Testis (tissue), 3 donors: ENCODE data around the gene GPR4. TPM values are rescaled to one million over a fixed set of nuclear protein-coding genes. Genes with fewer than 3 reads are reported as not detected.

Experiments used
- DNase-seq: peaks from one replicate; pipeline ENCODE4 v3.0.0-alpha.2; 2019
- H3K27ac ChIP-seq, 2 donors: fragments of 200-600 bp; sonication (generic); one replicate each; pipeline ENCODE4 v1.5.1; 2019
- H3K27me3 ChIP-seq: fragments of 200-600 bp; sonication (generic); one replicate; pipeline ENCODE4 v1.5.1; 2019
- H3K36me3 ChIP-seq: fragments of 200-600 bp; sonication (generic); one replicate; pipeline ENCODE4 v1.5.1; 2017; ENCODE audit warnings: low read depth; ENCODE audit errors: missing control alignments
- H3K4me1 ChIP-seq: fragments of 200-600 bp; sonication (generic); one replicate; pipeline ENCODE4 v1.5.1; 2019
- H3K4me3 ChIP-seq, 2 donors: fragments of 200-600 bp; sonication (generic); one replicate each; pipeline ENCODE4 v1.5.1; 2017 to 2019
- H3K9me3 ChIP-seq: fragments of 200-600 bp; sonication (generic); one replicate; pipeline ENCODE4 v1.5.1; 2017
- CTCF ChIP-seq, 3 experiments: fragments of 450-650 bp in 2 of 3; fragments of 200-600 bp in 1 of 3; sonication (generic) in 1 of 3; IDR thresholded peaks; one replicate each; pipeline ENCODE4 v1.5.1; 2016 to 2019; ENCODE audit warnings: antibody characterized with exemption in 3 of 3, mild to moderate bottlenecking in 2 of 3, moderate library complexity in 1 of 3
- POLR2A ChIP-seq: fragments of 450-650 bp; IDR thresholded peaks from one replicate; pipeline ENCODE4 v1.6.1; 2017; ENCODE audit warnings: antibody characterized with exemption, mild to moderate bottlenecking, moderate library complexity
- WGBS, 2 donors: methylation state at CpG; one replicate each; pipeline ENCODE4 v1.1.5; 2018; 5-methylcytosine and 5-hydroxymethylcytosine counted together
- intact Hi-C: fragments of 100-400 bp; cut with DNase I; formaldehyde crosslinking; loops from one replicate; pipeline ENCODE4 v1.15.1; 2023; ENCODE audit warnings: low total_unique reads
- polyA plus RNA-seq: library from polyadenylated mRNA; stranded (reverse); fragments of 350-450 nt; fragmentation: Illumina TruSeq; extraction: RNeasy Lipid Tissue Mini Kit (QIAGEN cat#74804); gene quantifications from one replicate; pipeline ENCODE4 v1.2.3, GENCODE V29; 2014; ENCODE audit warnings: low read depth, low replicate concordance; ENCODE audit not compliant: insufficient read depth
- total RNA-seq, 2 donors: library from RNA; depleted of rRNA; stranded (reverse); fragments of >200 nt; gene quantifications; one replicate each; pipeline ENCODE4 v1.2.3, GENCODE V29; 2016

GPR4 gene
- total and polyA plus RNA-seq, 3 donors from 2014 or later = 0.81 to 3.2 (median 1.9) TPM

DNA sequence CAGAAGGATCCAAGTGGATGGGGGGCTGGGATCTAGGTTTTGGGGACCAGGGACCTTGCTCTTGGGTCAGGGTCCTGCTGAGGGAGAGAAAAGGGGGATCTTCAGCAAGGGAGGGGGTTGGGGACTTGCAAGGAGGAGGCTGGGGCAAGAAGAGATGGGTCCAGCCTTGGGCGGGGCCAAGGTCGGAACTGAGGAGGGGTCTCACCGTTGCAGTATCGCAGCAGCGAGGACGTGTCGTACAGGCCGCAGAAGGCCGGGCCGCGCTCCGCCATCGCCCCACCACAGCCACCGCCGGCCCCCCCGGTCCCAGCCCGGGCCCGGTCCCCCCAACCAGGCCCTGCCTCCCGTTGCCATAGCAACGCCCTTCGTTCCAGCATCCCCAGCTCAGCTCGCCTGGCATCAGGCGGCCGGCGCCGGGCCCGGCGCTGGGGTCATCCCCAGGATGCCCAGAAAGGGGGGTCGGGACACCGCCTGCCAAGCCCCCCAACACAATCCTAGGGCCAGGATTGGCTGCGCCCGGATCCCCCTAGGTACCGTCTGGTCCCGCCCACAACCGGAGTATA is 43.1 kb upstream of the GPR4 start:
- Histone ChIP-seq H3K27ac (no peak overlapping the region), H3K4me1 (peaks cover 22% of the 10 kb centered on the region), H3K9me3 (no peaks in the 10 kb centered on the region), H3K36me3 (no peaks in the 10 kb centered on the region), H3K27me3 (no peaks in the 10 kb centered on the region), H3K4me3 (peak overlapping the region; percentile 4 to 42)
- intact Hi-C loops = loop anchor here (10.0 kb wide), 1 partner anchor 120 kb away; no protein-coding TSS in a partner anchor
- 14 to 21% methylated on average over 8 to 27 of the region's 35 CpGs for WGBS, 2 donors
- no peak for TF ChIP-seq POLR2A
- no peak for TF ChIP-seq CTCF (IDR thresholded peaks at IDR 0.05)
- no peak for DNase-seq

- H3K27me3 ChIP-seq = no peaks in the 10 kb centered on the region
- H3K36me3 ChIP-seq = no peaks in the 10 kb centered on the region
- no peak for DNase-seq
- H3K4me1 ChIP-seq = peaks cover 22% of the 10 kb centered on the region
- H3K4me3 ChIP-seq = no peak overlapping the region
- H3K27ac ChIP-seq = no peak overlapping the region
- no peaks in the 10 kb centered on the region for H3K9me3 ChIP-seq
- TF ChIP-seq CTCF (IDR thresholded peaks at IDR 0.05) (no peak), POLR2A (no peak)
- WGBS, 2 donors = 46% methylated on average over 10 to 14 of the region's 14 CpGs
- intact Hi-C loops = loop anchor here (10.0 kb wide), 1 partner anchor 119 kb away; no protein-coding TSS in a partner anchor
These were observed 42.1 kb upstream of the GPR4 start for GRCh38 chr19:45643927-45644771.

GRCh38 chr19:45643024-45643926 is 41.3 kb upstream of the GPR4 start:
- no peaks in the 10 kb centered on the region for H3K36me3 ChIP-seq
- H3K27me3 ChIP-seq = no peaks in the 10 kb centered on the region
- H3K9me3 ChIP-seq = no peaks in the 10 kb centered on the region
- TF ChIP-seq POLR2A (no peak), CTCF (IDR thresholded peaks at IDR 0.05) (peak; percentile 94 to 98 (median 95))
- peak; percentile 92 for DNase-seq
- H3K4me3 ChIP-seq = no peak overlapping the region
- H3K4me1 ChIP-seq = peaks cover 29% of the 10 kb centered on the region
- no peak overlapping the region for H3K27ac ChIP-seq
- WGBS, 2 donors = 3 to 13% methylated on average over 19 to 39 of the region's 39 CpGs
- intact Hi-C loops = loop anchor here (10.0 kb wide), 1 partner anchor 118 kb away; no protein-coding TSS in a partner anchor

- Histone ChIP-seq H3K4me3 (peak overlapping the region; percentile 40 to 53), H3K27me3 (no peaks in the 10 kb centered on the region), H3K9me3 (no peaks in the 10 kb centered on the region), H3K4me1 (peaks cover 34% of the 10 kb centered on the region), H3K27ac (peak overlapping the region; percentile 59 to 73), H3K36me3 (no peaks in the 10 kb centered on the region)
- intact Hi-C loops = loop anchor here (10.0 kb wide), 1 partner anchor 117 kb away; no protein-coding TSS in a partner anchor
- 10 to 13% methylated on average over 17 to 40 of the region's 40 CpGs for whole genome bisulfite sequencing, 2 donors
- peak; percentile 74 for DNase-seq
- TF ChIP-seq POLR2A = no peak
- TF ChIP-seq CTCF (IDR thresholded peaks at IDR 0.05) = no peak
These were observed 39.5 kb upstream of the GPR4 start for GRCh38 chr19:45641274-45642105.
